ENCODE data around the gene TMEM40. TPM values are rescaled to one million over a fixed set of nuclear protein-coding genes. Genes with fewer than 3 reads are reported as not detected.
A peak's percentile ranks its signal among the peaks of the same experiment; 100 is the strongest.

The TMEM40 gene
- total RNA-seq, 2 experiments from 2014 or later: not detected

DNA sequence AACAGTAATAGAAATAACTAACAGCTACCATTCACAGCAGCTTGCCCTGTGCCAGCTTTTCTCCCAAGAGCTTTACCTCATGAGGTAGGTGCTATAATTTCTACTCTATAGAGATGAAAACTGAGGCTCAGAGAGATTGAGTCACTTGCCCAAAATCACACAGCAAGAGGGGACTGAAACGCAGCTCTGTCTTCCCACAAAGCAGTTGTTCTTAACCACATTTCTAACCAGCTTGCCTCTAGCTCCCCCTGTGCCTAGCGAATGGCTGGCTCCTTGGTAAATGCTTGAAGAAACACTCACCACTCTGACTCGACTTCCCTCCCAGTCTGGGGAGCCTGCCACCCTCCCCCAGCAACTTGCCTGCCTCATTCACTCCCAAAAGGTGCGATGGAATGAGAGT, 15.6 kb upstream of the TMEM40 start:
- no peak for DNase-seq (ENCODE audit: low spot score)
- peaks cover 12% of the 10 kb centered on the region; the same call in 1 of the 2 replicates for H3K9me3 ChIP-seq (ENCODE audit: low read length)
- intact Hi-C loops (cut with micrococcal nuclease; ENCODE audit: unreplicated experiment): no loop called here
- BruUV-seq (replicated peaks): no TSS peak
- H3K36me3 ChIP-seq (ENCODE audit: insufficient read depth, low read length): peaks cover 4% of the 10 kb centered on the region; the same call in 1 of the 2 replicates
- POLR2A ChIA-PET: interaction anchor here (1.0 kb wide), 1 partner anchor 25 kb away, joined by 3 read pairs; no protein-coding TSS in a partner anchor
- CTCF ChIA-PET (ENCODE audit: unreplicated experiment): no interaction called here
- H3K4me2 ChIP-seq (ENCODE audit: low read length): no peak overlapping the region
- H3K79me2 ChIP-seq (ENCODE audit: insufficient read depth, low read depth, low read length): no peaks in the 10 kb centered on the region
- peaks cover 22% of the 10 kb centered on the region for H3K4me1 ChIP-seq (ENCODE audit: insufficient read depth, low read length, poor library complexity, severe bottlenecking)
- no peak overlapping the region for H3K4me3 ChIP-seq (ENCODE audit: low read depth, low read length, poor library complexity, severe bottlenecking)
- no peak overlapping the region for H3K27ac ChIP-seq (ENCODE audit: low read depth, low read length, poor library complexity, severe bottlenecking)
- TF ChIP-seq EZH2phosphoT487 (IDR thresholded peaks at IDR 0.05; ENCODE audit: borderline replicate concordance, low read depth, low read length): no peak
- TF ChIP-seq, protein P1, sequence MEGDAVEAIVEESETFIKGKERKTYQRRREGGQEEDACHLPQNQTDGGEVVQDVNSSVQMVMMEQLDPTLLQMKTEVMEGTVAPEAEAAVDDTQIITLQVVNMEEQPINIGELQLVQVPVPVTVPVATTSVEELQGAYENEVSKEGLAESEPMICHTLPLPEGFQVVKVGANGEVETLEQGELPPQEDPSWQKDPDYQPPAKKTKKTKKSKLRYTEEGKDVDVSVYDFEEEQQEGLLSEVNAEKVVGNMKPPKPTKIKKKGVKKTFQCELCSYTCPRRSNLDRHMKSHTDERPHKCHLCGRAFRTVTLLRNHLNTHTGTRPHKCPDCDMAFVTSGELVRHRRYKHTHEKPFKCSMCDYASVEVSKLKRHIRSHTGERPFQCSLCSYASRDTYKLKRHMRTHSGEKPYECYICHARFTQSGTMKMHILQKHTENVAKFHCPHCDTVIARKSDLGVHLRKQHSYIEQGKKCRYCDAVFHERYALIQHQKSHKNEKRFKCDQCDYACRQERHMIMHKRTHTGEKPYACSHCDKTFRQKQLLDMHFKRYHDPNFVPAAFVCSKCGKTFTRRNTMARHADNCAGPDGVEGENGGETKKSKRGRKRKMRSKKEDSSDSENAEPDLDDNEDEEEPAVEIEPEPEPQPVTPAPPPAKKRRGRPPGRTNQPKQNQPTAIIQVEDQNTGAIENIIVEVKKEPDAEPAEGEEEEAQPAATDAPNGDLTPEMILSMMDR (conservative IDR thresholded peaks at IDR 0.05; ENCODE audit: low read length): peak; percentile 35; the same call in 1 of the 2 replicates
- H3K9me2 ChIP-seq (ENCODE audit: insufficient read depth, low read length): no peaks in the 10 kb centered on the region
- H4K20me1 ChIP-seq (ENCODE audit: insufficient read depth, low read length): no peaks in the 10 kb centered on the region
- no peak overlapping the region; the same call in 1 of the 2 replicates for H2AFZ ChIP-seq (ENCODE audit: low read length)

DNA sequence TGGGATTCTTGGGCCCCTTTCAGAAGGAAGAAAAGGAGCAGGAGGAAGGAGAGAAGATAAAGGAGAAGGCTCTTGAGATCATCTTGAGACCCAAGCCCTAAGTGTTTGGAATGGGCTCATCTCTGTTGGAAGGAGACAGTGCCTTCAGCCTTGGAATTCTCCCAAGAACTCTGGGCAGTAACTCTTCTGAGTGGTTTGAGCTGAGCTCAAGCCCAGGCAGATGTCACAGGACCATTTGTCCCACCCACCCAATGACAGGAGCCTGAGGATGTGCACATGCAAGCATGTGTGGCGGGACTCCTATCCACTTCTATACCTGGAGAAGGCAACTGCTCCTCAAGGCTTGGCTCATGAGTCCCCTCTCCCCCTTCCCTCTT, 14.6 kb upstream of the TMEM40 start:
- Histone ChIP-seq H3K4me1 (ENCODE audit: insufficient read depth, low read length, poor library complexity, severe bottlenecking) (peaks cover 22% of the 10 kb centered on the region), H3K4me3 (ENCODE audit: low read depth, low read length, poor library complexity, severe bottlenecking) (peak overlapping the region; percentile 5), H3K4me2 (ENCODE audit: low read length) (peak overlapping the region; percentile 32), H4K20me1 (ENCODE audit: insufficient read depth, low read length) (no peaks in the 10 kb centered on the region), H3K9me2 (ENCODE audit: insufficient read depth, low read length) (no peaks in the 10 kb centered on the region), H3K9me3 (ENCODE audit: low read length) (peaks cover 12% of the 10 kb centered on the region; the same call in 1 of the 2 replicates), H3K36me3 (ENCODE audit: insufficient read depth, low read length) (peaks cover 4% of the 10 kb centered on the region; the same call in 1 of the 2 replicates), H3K79me2 (ENCODE audit: insufficient read depth, low read depth, low read length) (no peaks in the 10 kb centered on the region), H3K27ac (ENCODE audit: low read depth, low read length, poor library complexity, severe bottlenecking) (peak overlapping the region; percentile 42), H2AFZ (ENCODE audit: low read length) (peak overlapping the region; percentile 60; the same call in 1 of the 2 replicates)
- TF ChIP-seq EZH2phosphoT487 (IDR thresholded peaks at IDR 0.05; ENCODE audit: borderline replicate concordance, low read depth, low read length): no peak
- ChIA-PET CTCF (ENCODE audit: unreplicated experiment) (no interaction called here), POLR2A (interaction anchor here (1.0 to 1.7 kb wide), 2 partner anchors 23 to 24 kb away, joined by 3 to 5 read pairs; partner anchors contain the start of gene CAND2)
- intact Hi-C loops (cut with micrococcal nuclease; ENCODE audit: unreplicated experiment): no loop called here
- no peak for DNase-seq (ENCODE audit: low spot score)
- no TSS peak for BruUV-seq (replicated peaks)

DNA sequence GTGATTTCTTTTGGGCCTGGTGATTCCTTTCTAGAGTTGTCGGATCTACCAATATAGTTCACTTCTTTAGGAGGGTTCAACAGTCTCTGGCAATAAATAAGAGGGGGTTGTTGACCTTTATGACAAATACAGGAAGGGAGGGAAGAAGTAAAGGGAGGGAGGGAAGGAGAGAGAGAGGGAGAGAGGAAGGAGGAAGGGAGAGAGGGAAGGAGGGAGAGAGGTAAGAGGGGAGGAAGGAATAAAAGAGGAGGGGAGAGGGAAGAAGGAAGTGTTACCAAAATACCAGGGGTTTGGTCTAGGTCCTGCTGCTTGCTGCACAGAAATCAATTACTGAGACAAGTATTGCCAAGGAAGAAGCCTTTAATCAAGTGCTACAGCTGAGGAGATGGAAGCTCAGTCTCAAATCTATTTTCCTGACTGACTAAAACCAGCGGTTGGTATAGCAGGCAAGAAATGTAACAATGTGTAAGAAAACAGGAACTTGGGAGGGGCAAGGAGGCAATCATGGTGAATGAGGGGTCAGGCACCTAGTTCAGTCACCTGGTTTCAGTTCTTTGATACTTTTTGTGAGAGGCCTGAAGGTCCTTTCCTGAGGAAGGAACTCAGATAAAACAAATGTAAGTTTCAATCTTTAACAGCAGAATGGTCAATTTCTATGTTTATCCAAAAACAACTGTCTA, 14.1 kb upstream of the TMEM40 start:
- Histone ChIP-seq H3K9me3 (ENCODE audit: low read length) (peaks cover 12% of the 10 kb centered on the region; the same call in 1 of the 2 replicates), H3K79me2 (ENCODE audit: insufficient read depth, low read depth, low read length) (no peaks in the 10 kb centered on the region), H2AFZ (ENCODE audit: low read length) (peak overlapping the region; percentile 60), H3K4me3 (ENCODE audit: low read depth, low read length, poor library complexity, severe bottlenecking) (peak overlapping the region; percentile 5), H3K4me1 (ENCODE audit: insufficient read depth, low read length, poor library complexity, severe bottlenecking) (peaks cover 22% of the 10 kb centered on the region), H4K20me1 (ENCODE audit: insufficient read depth, low read length) (no peaks in the 10 kb centered on the region), H3K27ac (ENCODE audit: low read depth, low read length, poor library complexity, severe bottlenecking) (peak overlapping the region; percentile 42), H3K4me2 (ENCODE audit: low read length) (peak overlapping the region; percentile 32), H3K36me3 (ENCODE audit: insufficient read depth, low read length) (peaks cover 4% of the 10 kb centered on the region; the same call in 1 of the 2 replicates), H3K9me2 (ENCODE audit: insufficient read depth, low read length) (no peaks in the 10 kb centered on the region)
- TF ChIP-seq EZH2phosphoT487 (IDR thresholded peaks at IDR 0.05; ENCODE audit: borderline replicate concordance, low read depth, low read length): no peak
- TF ChIP-seq, protein P1 (conservative IDR thresholded peaks at IDR 0.05; ENCODE audit: low read length): no peak
- peak; percentile 74 for DNase-seq (ENCODE audit: low spot score)
- no TSS peak for BruUV-seq (replicated peaks)
- POLR2A ChIA-PET: interaction anchor here (1.7 kb wide), 1 partner anchor 23 kb away, joined by 5 read pairs; the partner anchor contains the start of gene CAND2
- CTCF ChIA-PET (ENCODE audit: unreplicated experiment): no interaction called here
- intact Hi-C loops (cut with micrococcal nuclease; ENCODE audit: unreplicated experiment): no loop called here

Measured in OCI-LY7 (cell line).